ENCODE results near the gene LAMA1. TPM values are rescaled to one million over a fixed set of nuclear protein-coding genes. Genes with fewer than 3 reads are reported as not detected.

LAMA1 gene
- total and polyA plus RNA-seq, 10 of the 15 experiments (the other 5 are each of a cell fraction or from before 2014, with no cell fraction given), result under 0.01 to 1.9 (median 0.06) TPM; not detected in 6

GRCh38 chr18:6941996-6942395 lies 175.6 kb downstream of the LAMA1 start:
- in situ Hi-C loops (cut with MboI) (loop anchor here (25.0 kb wide), 1 partner anchor 1995 kb away; no protein-coding TSS in a partner anchor), intact Hi-C loops (cut with micrococcal nuclease; ENCODE audit: unreplicated experiment) (no loop called here)
- ATAC-seq (no peak), DNase-seq (ENCODE audit: low read depth, low spot score) (no peak), FAIRE-seq (no peak)
- Histone ChIP-seq H3K4me1 (ENCODE audit: control insufficient read depth, insufficient read depth, low read length) (no peaks in the 10 kb centered on the region), H2AFZ (ENCODE audit: control insufficient read depth, low read depth, low read length) (no peak overlapping the region), H3K27me3 (replicated peaks in 1 of 2; ENCODE audit: control insufficient read depth in 2 of 2, insufficient read depth in 2 of 2, low read length in 1 of 2) (peaks cover 0 to 1% of the 10 kb centered on the region in 2 experiments; a peak in 1 of 4 replicates), H3K79me2 (ENCODE audit: control insufficient read depth, insufficient read depth, low read length) (no peaks in the 10 kb centered on the region), H3K9me3 (replicated peaks; ENCODE audit: control insufficient read depth, insufficient read depth, low read length) (no peaks in the 10 kb centered on the region), H4K20me1 (ENCODE audit: control insufficient read depth, insufficient read depth) (no peaks in the 10 kb centered on the region), H3K4me3 (no peak overlapping the region), H3K4me2 (ENCODE audit: control insufficient read depth, insufficient read depth) (no peak overlapping the region), H3K36me3 (ENCODE audit: control insufficient read depth in 2 of 2, insufficient read depth in 2 of 2, low read length in 1 of 2) (no peaks in the 10 kb centered on the region), H3K9ac (ENCODE audit: control insufficient read depth, insufficient read depth, low read length) (no peak overlapping the region), H3K27ac (ENCODE audit: control insufficient read depth, insufficient read depth) (no peak overlapping the region)
- ChIA-PET RAD21 (ENCODE audit: unreplicated experiment) (no interaction called here), CTCF (interaction anchor here (1.1 kb wide), 1 partner anchor 102 kb away, joined by 3 read pairs; no protein-coding TSS in a partner anchor), SMC1A (ENCODE audit: uncharacterized antibody, unreplicated experiment) (no interaction called here), POLR2A (no interaction called here)
- TF ChIP-seq JUNB (IDR thresholded peaks at IDR 0.05) (no peak), SIN3A (IDR thresholded peaks at IDR 0.05; ENCODE audit: low read depth, low read length) (no peak), ZNF622 (IDR thresholded peaks at IDR 0.05) (no peak), RAD21 (IDR thresholded peaks at IDR 0.05; ENCODE audit: insufficient read depth, low read depth, low read length) (no peak), NFYA (IDR thresholded peaks at IDR 0.05; ENCODE audit: borderline replicate concordance, low read depth, low read length) (no peak), BACH1 (IDR thresholded peaks at IDR 0.05; ENCODE audit: borderline replicate concordance) (no peak), FOS (IDR thresholded peaks at IDR 0.05; ENCODE audit: borderline replicate concordance, extremely low read depth, insufficient read length) (no peak)
- no TSS peak for BruUV-seq (replicated peaks)
- 16% methylated on average over 11 of the region's 11 CpGs for WGBS (ENCODE audit: insufficient coverage, insufficient replicate concordance, low lambda C conversion rate, missing lambda C conversion rate)

DNA sequence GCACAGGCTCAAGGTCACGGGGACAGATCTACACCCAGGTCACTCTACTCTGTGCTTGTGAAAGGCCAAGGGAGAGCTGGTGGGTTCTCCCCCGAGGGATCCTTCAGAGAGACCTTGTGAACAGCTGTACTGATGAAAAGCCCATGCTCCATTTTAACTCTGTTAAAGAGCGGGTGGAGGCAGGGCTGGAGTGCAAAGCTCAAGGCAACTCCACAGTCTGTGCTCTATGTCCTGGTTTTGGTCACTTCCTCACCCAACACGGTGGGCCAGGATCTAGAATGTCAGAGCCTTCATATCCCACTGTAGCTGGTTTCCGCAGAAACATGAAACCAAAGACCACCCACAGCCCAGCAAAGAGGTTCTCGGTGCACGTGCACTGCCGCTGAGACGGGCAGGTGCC lies 177.1 kb downstream of the LAMA1 start:
- WGBS (ENCODE audit: insufficient coverage, insufficient replicate concordance, low lambda C conversion rate, missing lambda C conversion rate), result 25% methylated on average over 9 of the region's 9 CpGs
- in situ Hi-C loops (cut with MboI), result loop anchor here (25.0 kb wide), 1 partner anchor 1997 kb away; no protein-coding TSS in a partner anchor
- TF ChIP-seq SRF (IDR thresholded peaks at IDR 0.05; ENCODE audit: low read depth in 2 of 2, low read length in 2 of 2) (no peak), ESRRA (IDR thresholded peaks at IDR 0.05; ENCODE audit: low read length) (no peak), LARP7 (IDR thresholded peaks at IDR 0.05) (no peak), ZBED1 (IDR thresholded peaks at IDR 0.05; ENCODE audit: borderline replicate concordance) (no peak), ATF7 (IDR thresholded peaks at IDR 0.05; ENCODE audit: low read depth) (no peak), POLR2A (IDR thresholded peaks at IDR 0.05; ENCODE audit: low read depth, low read length) (no peak), SMAD5 (IDR thresholded peaks at IDR 0.05; ENCODE audit: low read depth) (no peak), USF2 (IDR thresholded peaks at IDR 0.05; ENCODE audit: borderline replicate concordance, low read depth, low read length) (no peak), ZBTB33 (IDR thresholded peaks at IDR 0.05) (no peak), PAX5 (IDR thresholded peaks at IDR 0.05; ENCODE audit: borderline replicate concordance, low read depth, low read length) (no peak), ZZZ3 (IDR thresholded peaks at IDR 0.05; ENCODE audit: control insufficient read depth, insufficient read length, low read depth) (no peak), RAD51 (IDR thresholded peaks at IDR 0.05) (no peak)

More for the DNA sequence above, 177.1 kb downstream of the LAMA1 start:
- Histone ChIP-seq H3K4me3 (no peak overlapping the region), H3K27me3 (replicated peaks in 1 of 2; ENCODE audit: control insufficient read depth in 2 of 2, insufficient read depth in 2 of 2, low read length in 1 of 2) (peaks cover 0 to 1% of the 10 kb centered on the region in 2 experiments; a peak in 1 of 4 replicates), H2AFZ (ENCODE audit: control insufficient read depth, low read depth, low read length) (no peak overlapping the region), H3K9ac (ENCODE audit: control insufficient read depth, insufficient read depth, low read length) (no peak overlapping the region), H4K20me1 (ENCODE audit: control insufficient read depth, insufficient read depth) (no peaks in the 10 kb centered on the region), H3K4me2 (ENCODE audit: control insufficient read depth, insufficient read depth) (no peak overlapping the region), H3K79me2 (ENCODE audit: control insufficient read depth, insufficient read depth, low read length) (no peaks in the 10 kb centered on the region), H3K36me3 (ENCODE audit: control insufficient read depth in 2 of 2, insufficient read depth in 2 of 2, low read length in 1 of 2) (no peaks in the 10 kb centered on the region), H3K4me1 (ENCODE audit: control insufficient read depth, insufficient read depth, low read length) (no peaks in the 10 kb centered on the region), H3K27ac (ENCODE audit: control insufficient read depth, insufficient read depth) (no peak overlapping the region), H3K9me3 (replicated peaks; ENCODE audit: control insufficient read depth, insufficient read depth, low read length) (no peaks in the 10 kb centered on the region)
- BruUV-seq (replicated peaks), result no TSS peak
- ATAC-seq, result no peak
- ChIA-PET RAD21 (ENCODE audit: unreplicated experiment) (no interaction called here), CTCF (interaction anchor here (0.5 to 0.7 kb wide), 2 partner anchors 77 to 925 kb away, joined by 3 read pairs; no protein-coding TSS in a partner anchor), SMC1A (ENCODE audit: uncharacterized antibody, unreplicated experiment) (no interaction called here), POLR2A (no interaction called here)
- intact Hi-C loops (cut with micrococcal nuclease; ENCODE audit: unreplicated experiment), result no loop called here
- FAIRE-seq, result no peak
- no peak for DNase-seq (ENCODE audit: low read depth, low spot score)

All from GM12878 (cell line).